GM23338 (cell line): Measurements from ENCODE around the gene DUSP10.

ENCODE experiments used
- CREB1 ChIP-seq: fragments of 250-450 bp; sonication (Bioruptor Pico); IDR thresholded peaks from 2 replicates; pipeline ENCODE4 v1.5.0; 2020; ENCODE audit warnings: low read depth, mild to moderate bottlenecking, moderate library complexity
- CTCF ChIP-seq, 2 experiments: fragments of 200-600 bp in 1 of 2; sonication (generic) in 1 of 2; conservative IDR thresholded peaks; 2 replicates each; pipeline versions ENCODE4 v1.5.1 to v1.6.1; 2016 to 2017; ENCODE audit warnings: antibody characterized with exemption in 2 of 2, low read depth in 2 of 2, mild to moderate bottlenecking in 2 of 2, moderate library complexity in 1 of 2
- ETS1 ChIP-seq: IDR thresholded peaks from 2 replicates; pipeline ENCODE4 v1.6.1; 2016; ENCODE audit warnings: antibody characterized with exemption
- EZH2 ChIP-seq: fragments of 200-600 bp; sonication (generic); IDR thresholded peaks from one replicate; pipeline ENCODE4 v1.8.0; 2017; ENCODE audit warnings: antibody characterized with exemption, mild to moderate bottlenecking, low read depth; ENCODE audit not compliant: unreplicated experiment
- EZH2phosphoT487 ChIP-seq: fragments of 200-600 bp; sonication (generic); IDR thresholded peaks from one replicate; pipeline ENCODE4 v1.8.1; 2018; ENCODE audit warnings: antibody characterized with exemption; ENCODE audit not compliant: unreplicated experiment
- JUNB ChIP-seq: IDR thresholded peaks from one replicate; pipeline ENCODE4 v1.6.1; 2016; ENCODE audit warnings: antibody characterized with exemption; ENCODE audit not compliant: unreplicated experiment
- NANOG ChIP-seq: IDR thresholded peaks from 2 replicates; pipeline ENCODE4 v1.6.1; 2016; ENCODE audit warnings: antibody characterized with exemption, borderline replicate concordance
- POLR2AphosphoS5 ChIP-seq: IDR thresholded peaks from 2 replicates; pipeline ENCODE4 v1.6.1; 2016; ENCODE audit warnings: antibody characterized with exemption, low read depth
- REST ChIP-seq: IDR thresholded peaks from one replicate; pipeline ENCODE4 v1.6.1; 2018; ENCODE audit warnings: antibody characterized with exemption; ENCODE audit not compliant: unreplicated experiment
- STAT1 ChIP-seq: IDR thresholded peaks from one replicate; pipeline ENCODE4 v1.6.1; 2016; ENCODE audit warnings: antibody characterized with exemption; ENCODE audit not compliant: unreplicated experiment
- ZNF114 ChIP-seq: fragments of 250-450 bp; sonication (Bioruptor Pico); IDR thresholded peaks from 2 replicates; pipeline ENCODE4 v1.5.0; 2020; ENCODE audit warnings: mild to moderate bottlenecking, moderate library complexity
- ZNF331 ChIP-seq: fragments of 250-450 bp; sonication (Bioruptor Pico); IDR thresholded peaks from 2 replicates; pipeline ENCODE4 v1.5.0; 2020; ENCODE audit warnings: low read depth, mild to moderate bottlenecking, moderate library complexity
- ZNF462 ChIP-seq: fragments of 250-450 bp; sonication (Bioruptor Pico); IDR thresholded peaks from 2 replicates; pipeline ENCODE4 v1.5.0; 2020; ENCODE audit warnings: mild to moderate bottlenecking, moderate library complexity

- TF ChIP-seq CTCF (conservative IDR thresholded peaks at IDR 0.05; ENCODE audit: low read depth in 2 of 2) (no peak), JUNB (no peak), EZH2phosphoT487 (no peak), POLR2AphosphoS5 (no peak), EZH2 (no peak), REST (no peak), STAT1 (no peak), NANOG (no peak), CREB1 (CRISPR knock-in tag) (no peak), ZNF114 (CRISPR knock-in tag) (no peak), ZNF462 (no peak), ETS1 (no peak), ZNF331 (no peak)
Observed at GRCh38 chr1:221717485-221717853, 24.4 kb downstream of the DUSP10 start.
